Measurements from ENCODE around the gene PCDH7. TPM values are rescaled to one million over a fixed set of nuclear protein-coding genes. Genes with fewer than 3 reads are reported as not detected.

Gene PCDH7
- total RNA-seq, 2 experiments from 2014 or later: not detected

GRCh38 chr4:30720661-30721184, 554 bp downstream of the PCDH7 start:
- intact Hi-C loops (cut with micrococcal nuclease): no loop called here
- Mint-ChIP-seq H3K36me3 (ENCODE audit: low read depth) (peaks cover 3% of the 10 kb centered on the region), H3K9me3 (no peaks in the 10 kb centered on the region), H3K27me3 (ENCODE audit: low read depth) (peaks cover 62% of the 10 kb centered on the region), H3K27ac (no peak overlapping the region), H3K4me3 (peak overlapping the region; percentile 51), H3K4me1 (ENCODE audit: low read depth) (peaks cover 45% of the 10 kb centered on the region)
- CTCF ChIA-PET: no interaction called here
- no peak for DNase-seq

GRCh38 chr4:30721185-30722091, 1.3 kb downstream of the PCDH7 start:
- Mint-ChIP-seq H3K4me3 (peak overlapping the region; percentile 51), H3K27ac (no peak overlapping the region), H3K4me1 (ENCODE audit: low read depth) (peaks cover 39% of the 10 kb centered on the region), H3K27me3 (ENCODE audit: low read depth) (peaks cover 61% of the 10 kb centered on the region), H3K36me3 (ENCODE audit: low read depth) (peaks cover 3% of the 10 kb centered on the region), H3K9me3 (no peaks in the 10 kb centered on the region)
- intact Hi-C loops (cut with micrococcal nuclease): no loop called here
- no peak for DNase-seq
- CTCF ChIA-PET: interaction anchor here (0.6 kb wide), 1 partner anchor 19 kb away, joined by 5 read pairs; no protein-coding TSS in a partner anchor

- no peak overlapping the region for H3K4me3 Mint-ChIP-seq
- no peak overlapping the region for H3K27ac Mint-ChIP-seq
- intact Hi-C loops (cut with micrococcal nuclease): no loop called here
- CTCF ChIA-PET: interaction anchor here (0.6 kb wide), 1 partner anchor 19 kb away, joined by 5 read pairs; no protein-coding TSS in a partner anchor
- DNase-seq: no peak
- H3K27me3 Mint-ChIP-seq (ENCODE audit: low read depth): peaks cover 61% of the 10 kb centered on the region
- H3K4me1 Mint-ChIP-seq (ENCODE audit: low read depth): peaks cover 37% of the 10 kb centered on the region
- H3K36me3 Mint-ChIP-seq (ENCODE audit: low read depth): peaks cover 3% of the 10 kb centered on the region
- no peaks in the 10 kb centered on the region for H3K9me3 Mint-ChIP-seq
Observed at GRCh38 chr4:30722092-30722358, 1.9 kb downstream of the PCDH7 start.

- Mint-ChIP-seq H3K27ac (no peak overlapping the region), H3K36me3 (ENCODE audit: low read depth) (peaks cover 3% of the 10 kb centered on the region), H3K9me3 (no peaks in the 10 kb centered on the region), H3K4me1 (ENCODE audit: low read depth) (peaks cover 33% of the 10 kb centered on the region), H3K27me3 (ENCODE audit: low read depth) (peaks cover 61% of the 10 kb centered on the region), H3K4me3 (no peak overlapping the region)
- CTCF ChIA-PET: no interaction called here
- no peak for DNase-seq
- intact Hi-C loops (cut with micrococcal nuclease): no loop called here
Observed at GRCh38 chr4:30722359-30723200, 2.4 kb downstream of the PCDH7 start.

- no peak for DNase-seq
- Mint-ChIP-seq H3K4me1 (ENCODE audit: low read depth) (peaks cover 28% of the 10 kb centered on the region), H3K36me3 (ENCODE audit: low read depth) (peaks cover 3% of the 10 kb centered on the region), H3K9me3 (no peaks in the 10 kb centered on the region), H3K27ac (no peak overlapping the region), H3K27me3 (ENCODE audit: low read depth) (peaks cover 56% of the 10 kb centered on the region), H3K4me3 (no peak overlapping the region)
- CTCF ChIA-PET: no interaction called here
- intact Hi-C loops (cut with micrococcal nuclease): no loop called here
Observed at GRCh38 chr4:30723201-30723955, 3.2 kb downstream of the PCDH7 start.

- CTCF ChIA-PET: no interaction called here
- Mint-ChIP-seq H3K27me3 (ENCODE audit: low read depth) (peaks cover 47% of the 10 kb centered on the region), H3K4me3 (no peak overlapping the region)
Observed at GRCh38 chr4:30724247-30724646, 4.1 kb downstream of the PCDH7 start.

GRCh38 chr4:30725562-30725961, 5.4 kb downstream of the PCDH7 start:
- Mint-ChIP-seq H3K4me1 (ENCODE audit: low read depth) (peaks cover 11% of the 10 kb centered on the region), H3K4me3 (no peak overlapping the region), H3K27me3 (ENCODE audit: low read depth) (peaks cover 35% of the 10 kb centered on the region), H3K36me3 (ENCODE audit: low read depth) (peaks cover 3% of the 10 kb centered on the region), H3K27ac (no peak overlapping the region), H3K9me3 (no peaks in the 10 kb centered on the region)
- intact Hi-C loops (cut with micrococcal nuclease): no loop called here
- DNase-seq: no peak
- CTCF ChIA-PET: no interaction called here

More at GRCh38 chr4:30724247-30724646, 4.1 kb downstream of the PCDH7 start:
- intact Hi-C loops (cut with micrococcal nuclease): no loop called here
- H3K4me1 Mint-ChIP-seq (ENCODE audit: low read depth): peaks cover 19% of the 10 kb centered on the region
- no peaks in the 10 kb centered on the region for H3K9me3 Mint-ChIP-seq
- H3K36me3 Mint-ChIP-seq (ENCODE audit: low read depth): peaks cover 3% of the 10 kb centered on the region
- H3K27ac Mint-ChIP-seq: no peak overlapping the region
- no peak for DNase-seq

GRCh38 chr4:30726090-30726675, 6.0 kb downstream of the PCDH7 start:
- CTCF ChIA-PET: interaction anchor here (0.9 kb wide), 1 partner anchor 12 kb away, joined by 3 read pairs; no protein-coding TSS in a partner anchor
- intact Hi-C loops (cut with micrococcal nuclease): no loop called here
- DNase-seq: no peak
- Mint-ChIP-seq H3K36me3 (ENCODE audit: low read depth) (peaks cover 2% of the 10 kb centered on the region), H3K27ac (no peak overlapping the region), H3K4me3 (no peak overlapping the region), H3K4me1 (ENCODE audit: low read depth) (peaks cover 7% of the 10 kb centered on the region), H3K27me3 (ENCODE audit: low read depth) (peaks cover 30% of the 10 kb centered on the region), H3K9me3 (no peaks in the 10 kb centered on the region)

GRCh38 chr4:30727409-30727808, 7.2 kb downstream of the PCDH7 start:
- peaks cover 26% of the 10 kb centered on the region for H3K27me3 Mint-ChIP-seq (ENCODE audit: low read depth)
- CTCF ChIA-PET: no interaction called here
- intact Hi-C loops (cut with micrococcal nuclease): no loop called here
- H3K4me3 Mint-ChIP-seq: no peak overlapping the region
- peaks cover 5% of the 10 kb centered on the region for H3K4me1 Mint-ChIP-seq (ENCODE audit: low read depth)
- H3K36me3 Mint-ChIP-seq (ENCODE audit: low read depth): peaks cover 2% of the 10 kb centered on the region
- no peak overlapping the region for H3K27ac Mint-ChIP-seq
- no peaks in the 10 kb centered on the region for H3K9me3 Mint-ChIP-seq
- no peak for DNase-seq

GRCh38 chr4:30728311-30728710, 8.1 kb downstream of the PCDH7 start:
- no peaks in the 10 kb centered on the region for H3K9me3 Mint-ChIP-seq
- peaks cover under 1% of the 10 kb centered on the region for H3K36me3 Mint-ChIP-seq (ENCODE audit: low read depth)
- intact Hi-C loops (cut with micrococcal nuclease): no loop called here
- H3K27me3 Mint-ChIP-seq (ENCODE audit: low read depth): peaks cover 17% of the 10 kb centered on the region
- H3K27ac Mint-ChIP-seq: no peak overlapping the region
- CTCF ChIA-PET: no interaction called here
- no peak for DNase-seq
- H3K4me1 Mint-ChIP-seq (ENCODE audit: low read depth): peaks cover under 1% of the 10 kb centered on the region
- no peak overlapping the region for H3K4me3 Mint-ChIP-seq

- DNase-seq: no peak
- intact Hi-C loops (cut with micrococcal nuclease): no loop called here
- Mint-ChIP-seq H3K9me3 (no peaks in the 10 kb centered on the region), H3K4me1 (ENCODE audit: low read depth) (no peaks in the 10 kb centered on the region), H3K4me3 (no peak overlapping the region), H3K27ac (no peak overlapping the region), H3K27me3 (ENCODE audit: low read depth) (no peaks in the 10 kb centered on the region), H3K36me3 (ENCODE audit: low read depth) (no peaks in the 10 kb centered on the region)
- CTCF ChIA-PET: no interaction called here
Observed at GRCh38 chr4:30743897-30744296, 23.7 kb downstream of the PCDH7 start.

- no peak for DNase-seq
- Mint-ChIP-seq H3K4me1 (ENCODE audit: low read depth) (no peaks in the 10 kb centered on the region), H3K36me3 (ENCODE audit: low read depth) (no peaks in the 10 kb centered on the region), H3K4me3 (no peak overlapping the region), H3K27ac (no peak overlapping the region), H3K27me3 (ENCODE audit: low read depth) (no peaks in the 10 kb centered on the region), H3K9me3 (no peaks in the 10 kb centered on the region)
- CTCF ChIA-PET: no interaction called here
- intact Hi-C loops (cut with micrococcal nuclease): no loop called here
Observed at GRCh38 chr4:30744386-30744785, 24.2 kb downstream of the PCDH7 start.

Measured in activated naive CD4-positive, alpha-beta T cell treated with anti-CD3 and anti-CD28 coated beads for 36 hours (primary cell).